ENCODE measurements around the gene GCNT2.

GRCh38 chr6:10668126-10668917 is 147.2 kb downstream of the GCNT2 start:
- TF ChIP-seq CTCF (conservative IDR thresholded peaks at IDR 0.05; ENCODE audit: low read depth, low read length): no peak
- no peak for TF ChIP-seq EZH2 (IDR thresholded peaks at IDR 0.05; ENCODE audit: low read length, unreplicated experiment)
- no peak for TF ChIP-seq EZH2phosphoT487 (IDR thresholded peaks at IDR 0.05; ENCODE audit: borderline replicate concordance, low read length)
